ENCODE results near the gene PRAC1.
A peak's percentile ranks its signal among the peaks of the same experiment; 100 is the strongest.

Gene PRAC1

GRCh38 chr17:48722201-48722907 lies at the start of gene PRAC1:
TSS of gene PRAC1 (minus strand) at chr17:48722518. CDS start at chr17:48722392, 126 bp downstream.
- no peak for DNase-seq

- DNase-seq, result no peak
Measured at GRCh38 chr17:48770954-48771353, 48.6 kb upstream of the PRAC1 start.

- DNase-seq, result no peak
Measured at GRCh38 chr17:48769009-48769675, 46.8 kb upstream of the PRAC1 start.

GRCh38 chr17:48767263-48767774 lies 45.0 kb upstream of the PRAC1 start:
- DNase-seq, result no peak

GRCh38 chr17:48761114-48761513 lies 38.8 kb upstream of the PRAC1 start:
- DNase-seq, result no peak

GRCh38 chr17:48760411-48760810 lies 38.1 kb upstream of the PRAC1 start:
- no peak for DNase-seq

GRCh38 chr17:48759288-48759687 lies 37.0 kb upstream of the PRAC1 start:
- no peak for DNase-seq

- DNase-seq, result no peak
Measured at GRCh38 chr17:48757524-48757961, 35.2 kb upstream of the PRAC1 start.

- no peak for DNase-seq
Measured at GRCh38 chr17:48756830-48757251, 34.5 kb upstream of the PRAC1 start.

GRCh38 chr17:48755356-48755755 lies 33.0 kb upstream of the PRAC1 start:
- no peak for DNase-seq

- DNase-seq, result no peak
Measured at GRCh38 chr17:48754500-48755261, 32.4 kb upstream of the PRAC1 start.

- no peak for DNase-seq
Measured at GRCh38 chr17:48753794-48754499, 31.6 kb upstream of the PRAC1 start.

- no peak for DNase-seq
Measured at GRCh38 chr17:48752399-48753288, 30.3 kb upstream of the PRAC1 start.

- peak; percentile 33 for DNase-seq
Measured at GRCh38 chr17:48751733-48752398, 29.5 kb upstream of the PRAC1 start.

- no peak for DNase-seq
Measured at GRCh38 chr17:48751172-48751571, 28.9 kb upstream of the PRAC1 start.

- no peak for DNase-seq
Measured at GRCh38 chr17:48749621-48750553, 27.6 kb upstream of the PRAC1 start.

- no peak for DNase-seq
Measured at GRCh38 chr17:48748718-48749566, 26.6 kb upstream of the PRAC1 start.

- DNase-seq, result no peak
Measured at GRCh38 chr17:48747445-48748363, 25.4 kb upstream of the PRAC1 start.

Measured in activated effector memory CD4-positive, alpha-beta T cell treated with anti-CD3 and anti-CD28 coated beads, Interleukin-2, amount 50 U/mL, for 16 hours (primary cell).